Measurements from ENCODE around the gene EXOC6. TPM values are rescaled to one million over a fixed set of nuclear protein-coding genes. Genes with fewer than 3 reads are reported as not detected.
A peak's percentile ranks its signal among the peaks of the same experiment; 100 is the strongest.

EXOC6 gene
- total RNA-seq, 1 donor from 2014 or later: 25.6 TPM

DNA sequence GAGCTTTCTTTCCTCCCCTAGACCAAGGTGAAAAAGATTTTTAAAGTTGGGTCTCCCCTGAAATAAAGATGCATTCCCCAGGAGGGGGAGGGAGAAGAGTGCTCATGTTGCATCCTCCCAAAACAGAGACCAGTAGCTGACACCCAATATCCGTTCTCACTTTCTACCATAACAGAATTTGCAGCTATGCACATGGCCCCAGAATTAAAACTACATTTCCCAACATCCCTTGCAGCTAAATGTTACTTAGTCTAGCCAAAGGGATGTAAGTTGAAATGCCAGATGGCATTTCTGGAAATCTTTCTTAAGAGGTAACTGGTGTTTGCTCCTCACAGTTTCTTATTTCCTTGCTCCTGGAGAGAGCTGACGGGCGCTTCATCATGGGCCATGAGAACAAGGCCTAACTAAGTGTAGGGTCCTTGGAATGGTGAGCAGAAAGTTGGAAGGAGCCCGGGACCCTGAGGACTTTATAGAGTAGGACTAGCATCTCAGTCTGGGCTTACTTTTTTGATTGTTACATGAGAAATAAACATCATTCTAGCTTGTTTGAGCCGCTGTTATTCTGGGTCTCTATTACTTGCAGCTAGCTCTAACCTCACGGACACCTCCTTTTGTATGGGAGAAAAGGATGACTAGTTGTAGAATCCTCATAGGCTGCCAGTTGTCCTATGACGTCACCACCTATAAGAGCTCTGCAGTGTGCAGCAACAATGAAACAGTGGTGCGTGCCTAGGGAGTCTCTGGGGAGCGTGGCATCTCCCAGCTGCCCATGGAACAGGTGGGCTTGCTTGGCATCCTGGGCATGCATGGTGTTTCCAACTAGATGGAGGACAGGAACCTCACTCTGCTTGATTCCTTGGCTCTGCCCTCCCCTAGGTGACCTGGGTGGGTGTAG lies 46.1 kb upstream of the EXOC6 start:
- H3K27me3 ChIP-seq: no peaks in the 10 kb centered on the region

DNA sequence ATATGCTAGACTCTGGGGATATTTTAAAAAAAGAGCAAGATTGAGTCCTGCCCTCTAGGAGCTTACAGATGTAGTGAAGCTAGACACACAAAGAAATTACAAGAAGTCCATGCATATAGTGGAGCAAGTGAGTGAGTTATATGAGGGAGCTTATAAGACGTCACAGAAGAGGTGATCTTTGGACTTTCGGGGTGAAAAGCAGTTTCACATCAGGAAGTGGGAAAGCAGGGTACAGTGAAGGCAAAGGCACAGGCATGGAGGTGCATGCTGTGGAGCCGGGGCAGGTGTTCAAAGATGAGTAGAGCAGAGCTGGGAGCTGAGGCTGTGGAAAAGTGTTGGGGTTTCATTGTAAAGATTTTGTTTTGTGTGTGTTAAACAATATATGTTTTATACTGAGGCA lies 38.5 kb upstream of the EXOC6 start:
- Histone ChIP-seq H3K36me3 (no peaks in the 10 kb centered on the region), H3K27ac (no peak overlapping the region), H3K27me3 (no peaks in the 10 kb centered on the region), H3K4me3 (no peak overlapping the region), H3K9ac (no peak overlapping the region), H4K20me1 (ENCODE audit: low read depth) (no peaks in the 10 kb centered on the region), H3K9me3 (ENCODE audit: low read depth) (no peaks in the 10 kb centered on the region), H3K4me2 (peak overlapping the region; percentile 64), H3F3A (ENCODE audit: low read depth) (peaks cover 31% of the 10 kb centered on the region), H2AFZ (replicated peaks) (no peak overlapping the region), H3K4me1 (peaks cover 46% of the 10 kb centered on the region), H3K79me2 (ENCODE audit: low read depth) (no peaks in the 10 kb centered on the region)
- Mint-ChIP-seq H3K27me3 (ENCODE audit: insufficient read depth, low read depth) (peaks cover 3% of the 10 kb centered on the region), H3K4me1 (peaks cover 27% of the 10 kb centered on the region), H3K9me3 (no peaks in the 10 kb centered on the region), H3K36me3 (no peaks in the 10 kb centered on the region), H3K4me3 (no peak overlapping the region), H3K27ac (no peak overlapping the region)
- TF ChIP-seq, protein P1, sequence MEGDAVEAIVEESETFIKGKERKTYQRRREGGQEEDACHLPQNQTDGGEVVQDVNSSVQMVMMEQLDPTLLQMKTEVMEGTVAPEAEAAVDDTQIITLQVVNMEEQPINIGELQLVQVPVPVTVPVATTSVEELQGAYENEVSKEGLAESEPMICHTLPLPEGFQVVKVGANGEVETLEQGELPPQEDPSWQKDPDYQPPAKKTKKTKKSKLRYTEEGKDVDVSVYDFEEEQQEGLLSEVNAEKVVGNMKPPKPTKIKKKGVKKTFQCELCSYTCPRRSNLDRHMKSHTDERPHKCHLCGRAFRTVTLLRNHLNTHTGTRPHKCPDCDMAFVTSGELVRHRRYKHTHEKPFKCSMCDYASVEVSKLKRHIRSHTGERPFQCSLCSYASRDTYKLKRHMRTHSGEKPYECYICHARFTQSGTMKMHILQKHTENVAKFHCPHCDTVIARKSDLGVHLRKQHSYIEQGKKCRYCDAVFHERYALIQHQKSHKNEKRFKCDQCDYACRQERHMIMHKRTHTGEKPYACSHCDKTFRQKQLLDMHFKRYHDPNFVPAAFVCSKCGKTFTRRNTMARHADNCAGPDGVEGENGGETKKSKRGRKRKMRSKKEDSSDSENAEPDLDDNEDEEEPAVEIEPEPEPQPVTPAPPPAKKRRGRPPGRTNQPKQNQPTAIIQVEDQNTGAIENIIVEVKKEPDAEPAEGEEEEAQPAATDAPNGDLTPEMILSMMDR (IDR thresholded peaks at IDR 0.05): no peak
- TF ChIP-seq EZH2phosphoT487 (IDR thresholded peaks at IDR 0.05) (no peak), EZH2 (IDR thresholded peaks at IDR 0.05) (no peak)
- no peak for DNase-seq (ENCODE audit: low spot score)

More for the DNA sequence above, 46.1 kb upstream of the EXOC6 start:
- Mint-ChIP-seq H3K9me3 (peaks cover 1% of the 10 kb centered on the region), H3K27me3 (ENCODE audit: insufficient read depth, low read depth) (peaks cover 9% of the 10 kb centered on the region), H3K4me1 (no peaks in the 10 kb centered on the region), H3K27ac (no peak overlapping the region), H3K4me3 (no peak overlapping the region), H3K36me3 (no peaks in the 10 kb centered on the region)
- no peak for DNase-seq (ENCODE audit: low spot score)
- no peaks in the 10 kb centered on the region for H3K36me3 ChIP-seq
- H2AFZ ChIP-seq (replicated peaks): peak overlapping the region; percentile 51
- H3K9ac ChIP-seq: no peak overlapping the region
- no peak overlapping the region for H3K4me3 ChIP-seq
- no peaks in the 10 kb centered on the region for H3K79me2 ChIP-seq (ENCODE audit: low read depth)
- H3F3A ChIP-seq (ENCODE audit: low read depth): no peaks in the 10 kb centered on the region
- H3K4me2 ChIP-seq: no peak overlapping the region
- no peaks in the 10 kb centered on the region for H3K4me1 ChIP-seq
- H3K9me3 ChIP-seq (ENCODE audit: low read depth): no peaks in the 10 kb centered on the region
- H4K20me1 ChIP-seq (ENCODE audit: low read depth): no peaks in the 10 kb centered on the region
- no peak overlapping the region for H3K27ac ChIP-seq
- TF ChIP-seq, protein P1 (IDR thresholded peaks at IDR 0.05): no peak
- TF ChIP-seq EZH2phosphoT487 (IDR thresholded peaks at IDR 0.05): no peak
- no peak for TF ChIP-seq EZH2 (IDR thresholded peaks at IDR 0.05)

- Histone ChIP-seq H3K4me2 (peak overlapping the region; percentile 64), H3K27me3 (no peaks in the 10 kb centered on the region), H3F3A (ENCODE audit: low read depth) (peaks cover 31% of the 10 kb centered on the region), H3K9ac (no peak overlapping the region), H2AFZ (replicated peaks) (no peak overlapping the region), H4K20me1 (ENCODE audit: low read depth) (no peaks in the 10 kb centered on the region), H3K4me3 (no peak overlapping the region), H3K9me3 (ENCODE audit: low read depth) (no peaks in the 10 kb centered on the region), H3K4me1 (peaks cover 46% of the 10 kb centered on the region), H3K27ac (no peak overlapping the region), H3K79me2 (ENCODE audit: low read depth) (no peaks in the 10 kb centered on the region), H3K36me3 (no peaks in the 10 kb centered on the region)
- no peak for TF ChIP-seq EZH2 (IDR thresholded peaks at IDR 0.05)
- TF ChIP-seq, protein P1 (IDR thresholded peaks at IDR 0.05): no peak
- peak; percentile 58 for TF ChIP-seq EZH2phosphoT487 (IDR thresholded peaks at IDR 0.05)
- Mint-ChIP-seq H3K4me1 (peaks cover 27% of the 10 kb centered on the region), H3K36me3 (no peaks in the 10 kb centered on the region), H3K27me3 (ENCODE audit: insufficient read depth, low read depth) (peaks cover 3% of the 10 kb centered on the region), H3K4me3 (no peak overlapping the region), H3K27ac (no peak overlapping the region), H3K9me3 (no peaks in the 10 kb centered on the region)
- DNase-seq (ENCODE audit: low spot score): peak; percentile 37
Observed at GRCh38 chr10:92810934-92811532, 37.3 kb upstream of the EXOC6 start.
